ENCODE results near the gene ENAH.
A peak's percentile ranks its signal among the peaks of the same experiment; 100 is the strongest.

ENAH gene

GRCh38 chr1:225654277-225654597 lies 1.3 kb upstream of the ENAH start:
- Histone ChIP-seq H3K27me3 (ENCODE audit: insufficient read depth, poor library complexity, severe bottlenecking) (peaks cover 44% of the 10 kb centered on the region), H3K27ac (replicated peaks) (no peak overlapping the region), H3K4me3 (replicated peaks; ENCODE audit: insufficient read depth, low read length) (no peak overlapping the region)
- TF ChIP-seq CTCF (IDR thresholded peaks at IDR 0.05; ENCODE audit: insufficient read depth, low read length) (no peak), REST (IDR thresholded peaks at IDR 0.05; ENCODE audit: insufficient replicate concordance, low read depth) (no peak), POLR2AphosphoS5 (IDR thresholded peaks at IDR 0.05; ENCODE audit: low read depth) (no peak), SPI1 (IDR thresholded peaks at IDR 0.05; ENCODE audit: borderline replicate concordance, low read depth) (no peak), GABPA (IDR thresholded peaks at IDR 0.05; ENCODE audit: low read depth) (no peak)
- DNase-seq (ENCODE audit: low read depth in 1 of 2, low spot score in 1 of 2): no peak

GRCh38 chr1:225653463-225654276 lies 747 bp upstream of the ENAH start:
- H3K27me3 ChIP-seq (ENCODE audit: insufficient read depth, poor library complexity, severe bottlenecking): peaks cover 49% of the 10 kb centered on the region
- TF ChIP-seq GABPA (IDR thresholded peaks at IDR 0.05; ENCODE audit: low read depth) (no peak), CTCF (IDR thresholded peaks at IDR 0.05; ENCODE audit: insufficient read depth, low read length) (no peak)
- DNase-seq (ENCODE audit: low read depth in 1 of 2, low spot score in 1 of 2): peak; percentile 13 to 37
- H3K27ac ChIP-seq (replicated peaks): no peak overlapping the region
- H3K4me3 ChIP-seq (replicated peaks; ENCODE audit: insufficient read depth, low read length): peak overlapping the region; percentile 82

GRCh38 chr1:225651872-225652728 lies 823 bp downstream of the ENAH start:
- Histone ChIP-seq H3K4me3 (replicated peaks; ENCODE audit: insufficient read depth, low read length) (peak overlapping the region; percentile 82), H3K27ac (replicated peaks) (no peak overlapping the region), H3K27me3 (ENCODE audit: insufficient read depth, poor library complexity, severe bottlenecking) (peaks cover 57% of the 10 kb centered on the region)
- no peak for DNase-seq (ENCODE audit: low read depth in 1 of 2, low spot score in 1 of 2)
- TF ChIP-seq POLR2AphosphoS5 (IDR thresholded peaks at IDR 0.05; ENCODE audit: low read depth) (no peak), CTCF (IDR thresholded peaks at IDR 0.05; ENCODE audit: insufficient read depth, low read length) (no peak), SPI1 (IDR thresholded peaks at IDR 0.05; ENCODE audit: borderline replicate concordance, low read depth) (no peak), GABPA (IDR thresholded peaks at IDR 0.05; ENCODE audit: low read depth) (no peak), REST (IDR thresholded peaks at IDR 0.05; ENCODE audit: insufficient replicate concordance, low read depth) (no peak)

Measured in HL-60 (cell line).